OCI-LY1 (cell line): ENCODE results near the gene PKIB.

Source experiments
- EZH2 ChIP-seq: fragments of 200-600 bp; sonication (generic), shearing (Covaris generic); IDR thresholded peaks from 2 replicates; pipeline ENCODE4 v1.8.0; 2017; ENCODE audit warnings: borderline replicate concordance, mixed run types, mild to moderate bottlenecking, antibody characterized with exemption, low read length, moderate library complexity, mixed read lengths
- TF ChIP-seq, protein P1 (sequence below): fragments of 200-600 bp; sonication (generic), shearing (Covaris generic); IDR thresholded peaks from 2 replicates; pipeline ENCODE4 v1.5.1; 2017; ENCODE audit warnings: mild to moderate bottlenecking, antibody characterized with exemption, low read length, moderate library complexity, mixed read lengths

DNA sequence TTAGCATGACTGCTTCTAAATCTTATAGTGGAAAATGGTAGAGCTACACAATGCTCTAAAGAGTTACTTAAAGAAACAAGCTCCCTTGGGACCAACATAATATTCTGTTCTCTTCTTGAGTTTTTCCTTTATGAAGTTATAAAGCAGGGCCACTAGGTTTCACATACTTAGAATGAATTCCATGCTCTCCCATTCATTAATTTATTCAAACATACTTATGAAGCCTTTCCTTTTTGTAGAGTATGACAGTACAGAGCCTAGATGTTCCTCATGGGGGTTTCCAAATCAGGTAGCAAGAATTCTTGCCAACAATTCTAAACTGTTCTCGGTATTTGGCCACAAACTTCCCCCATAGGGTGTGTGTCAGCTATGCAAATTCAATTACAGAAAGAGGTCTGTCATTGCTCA, 148.7 kb downstream of the PKIB start:
- TF ChIP-seq, protein P1, sequence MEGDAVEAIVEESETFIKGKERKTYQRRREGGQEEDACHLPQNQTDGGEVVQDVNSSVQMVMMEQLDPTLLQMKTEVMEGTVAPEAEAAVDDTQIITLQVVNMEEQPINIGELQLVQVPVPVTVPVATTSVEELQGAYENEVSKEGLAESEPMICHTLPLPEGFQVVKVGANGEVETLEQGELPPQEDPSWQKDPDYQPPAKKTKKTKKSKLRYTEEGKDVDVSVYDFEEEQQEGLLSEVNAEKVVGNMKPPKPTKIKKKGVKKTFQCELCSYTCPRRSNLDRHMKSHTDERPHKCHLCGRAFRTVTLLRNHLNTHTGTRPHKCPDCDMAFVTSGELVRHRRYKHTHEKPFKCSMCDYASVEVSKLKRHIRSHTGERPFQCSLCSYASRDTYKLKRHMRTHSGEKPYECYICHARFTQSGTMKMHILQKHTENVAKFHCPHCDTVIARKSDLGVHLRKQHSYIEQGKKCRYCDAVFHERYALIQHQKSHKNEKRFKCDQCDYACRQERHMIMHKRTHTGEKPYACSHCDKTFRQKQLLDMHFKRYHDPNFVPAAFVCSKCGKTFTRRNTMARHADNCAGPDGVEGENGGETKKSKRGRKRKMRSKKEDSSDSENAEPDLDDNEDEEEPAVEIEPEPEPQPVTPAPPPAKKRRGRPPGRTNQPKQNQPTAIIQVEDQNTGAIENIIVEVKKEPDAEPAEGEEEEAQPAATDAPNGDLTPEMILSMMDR: no peak
- TF ChIP-seq EZH2: no peak
